Hematopoietic multipotent progenitor cell treated with erythropoietin and hydrocortisone succinate and interleukin-3 and kit ligand, for 6 days (in vitro differentiated cells): ENCODE data around the gene LRP1B.
"Not testable (repeated sequence)": the region's sequence is repeated elsewhere in the genome, so short reads cannot be mapped to it uniquely, and the experiment has no call there.

Source experiments
- DNase-seq: peaks from one replicate; pipeline ENCODE4 v3.0.0-alpha.2; 2015

Gene LRP1B

GRCh38 chr2:141871913-141872634, 258.7 kb downstream of the LRP1B start:
- DNase-seq = no peak

GRCh38 chr2:141869572-141869971, 261.2 kb downstream of the LRP1B start:
- no peak for DNase-seq

- DNase-seq = no peak
Measured at GRCh38 chr2:141863964-141864363, 266.9 kb downstream of the LRP1B start.

GRCh38 chr2:141856215-141856919, 274.4 kb downstream of the LRP1B start:
- no peak for DNase-seq

- no peak for DNase-seq
Measured at GRCh38 chr2:141848191-141848590, 282.6 kb downstream of the LRP1B start.

GRCh38 chr2:141844231-141844630, 286.6 kb downstream of the LRP1B start:
- DNase-seq = no peak

- no peak for DNase-seq
Measured at GRCh38 chr2:141835103-141835502, 295.7 kb downstream of the LRP1B start.

GRCh38 chr2:141828761-141829160, 302.1 kb downstream of the LRP1B start:
- no peak for DNase-seq

- no peak for DNase-seq
Measured at GRCh38 chr2:141824790-141825189, 306.0 kb downstream of the LRP1B start.

- no peak for DNase-seq
Measured at GRCh38 chr2:141820893-141821292, 309.9 kb downstream of the LRP1B start.

GRCh38 chr2:141815320-141815719, 315.5 kb downstream of the LRP1B start:
- DNase-seq = not testable (repeated sequence)

- no peak for DNase-seq
Measured at GRCh38 chr2:141814150-141814549, 316.7 kb downstream of the LRP1B start.

GRCh38 chr2:141810148-141810547, 320.7 kb downstream of the LRP1B start:
- DNase-seq = no peak

GRCh38 chr2:141806090-141806489, 324.7 kb downstream of the LRP1B start:
- no peak for DNase-seq

- DNase-seq = no peak
Measured at GRCh38 chr2:141805302-141805701, 325.5 kb downstream of the LRP1B start.

- DNase-seq = no peak
Measured at GRCh38 chr2:141796449-141796848, 334.4 kb downstream of the LRP1B start.

GRCh38 chr2:141791521-141791920, 339.3 kb downstream of the LRP1B start:
- no peak for DNase-seq

- no peak for DNase-seq
Measured at GRCh38 chr2:141782574-141782973, 348.2 kb downstream of the LRP1B start.

- DNase-seq = no peak
Measured at GRCh38 chr2:141778315-141778835, 352.4 kb downstream of the LRP1B start.

- no peak for DNase-seq
Measured at GRCh38 chr2:141770530-141770929, 360.3 kb downstream of the LRP1B start.

GRCh38 chr2:141767691-141768090, 363.1 kb downstream of the LRP1B start:
- no peak for DNase-seq

- no peak for DNase-seq
Measured at GRCh38 chr2:141767051-141767450, 363.8 kb downstream of the LRP1B start.

GRCh38 chr2:141766225-141766624, 364.6 kb downstream of the LRP1B start:
- no peak for DNase-seq

- no peak for DNase-seq
Measured at GRCh38 chr2:141748616-141749015, 382.2 kb downstream of the LRP1B start.
